Measurements from ENCODE around the gene TLK2. TPM values are rescaled to one million over a fixed set of nuclear protein-coding genes. Genes with fewer than 3 reads are reported as not detected.
A peak's percentile ranks its signal among the peaks of the same experiment; 100 is the strongest.

The TLK2 gene
- total RNA-seq, 4 donors from 2014 or later, result 45.8 to 78.1 (median 54.1) TPM

GRCh38 chr17:62625870-62626200 lies 147.2 kb downstream of the TLK2 start:
- no peak for DNase-seq
- Histone ChIP-seq H3K4me3 (replicated peaks in 1 of 3) (no peak overlapping the region), H3K27me3 (no peaks in the 10 kb centered on the region), H3K4me1 (peaks cover 6 to 22% of the 10 kb centered on the region in 2 donors), H3K27ac (no peak overlapping the region), H3K9me3 (no peaks in the 10 kb centered on the region), H3K36me3 (no peaks in the 10 kb centered on the region)
- TF ChIP-seq POLR2A (IDR thresholded peaks at IDR 0.05) (no peak), CTCF (IDR thresholded peaks at IDR 0.05) (no peak)
- intact Hi-C loops (cut with DNase I), result no loop called here
- 58 to 64% methylated on average over 3 to 4 of the region's 4 CpGs for WGBS, 2 donors

- H3K27ac ChIP-seq, result peak overlapping the region in 1 of 3 donors; percentile 70
- peak in 1 of 2 donors; percentile 9 for DNase-seq
- H3K4me1 ChIP-seq, result peaks cover 6 to 22% of the 10 kb centered on the region in 2 donors
- no peak for TF ChIP-seq CTCF (IDR thresholded peaks at IDR 0.05)
- H3K9me3 ChIP-seq, result no peaks in the 10 kb centered on the region
- H3K36me3 ChIP-seq, result no peaks in the 10 kb centered on the region
- peak overlapping the region in 1 of 3 donors; percentile 38 for H3K4me3 ChIP-seq (replicated peaks in 1 of 3)
- no peaks in the 10 kb centered on the region for H3K27me3 ChIP-seq
- intact Hi-C loops (cut with DNase I), result no loop called here
- 10 to 17% methylated on average over 14 to 20 of the region's 21 CpGs for WGBS, 2 donors
Measured at GRCh38 chr17:62626719-62627218, 148.1 kb downstream of the TLK2 start.

GRCh38 chr17:62627219-62627903 lies 148.7 kb downstream of the TLK2 start, which contains the start of gene MRC2:
Gene MRC2 (plus strand): TSS chr17:62627670. CDS start chr17:62627803, 133 bp downstream.
- Histone ChIP-seq H3K36me3 (no peaks in the 10 kb centered on the region), H3K9me3 (no peaks in the 10 kb centered on the region), H3K27me3 (no peaks in the 10 kb centered on the region), H3K27ac (peak within 1 kb of the TSS in 1 of 3 donors; percentile 70), H3K4me1 (peaks cover 6 to 22% of the 10 kb centered on the region in 2 donors), H3K4me3 (replicated peaks in 1 of 3) (peak within 1 kb of the TSS in 2 of 3 donors; percentile 10 to 38)
- peak; percentile 14 to 19 for DNase-seq
- WGBS, 2 donors, result 1 to 2% methylated on average over 27 to 66 of the region's 68 CpGs
- intact Hi-C loops (cut with DNase I), result no loop called here
- TF ChIP-seq POLR2A (IDR thresholded peaks at IDR 0.05) (no peak), CTCF (IDR thresholded peaks at IDR 0.05) (no peak)

- peak; percentile 12 to 13 for DNase-seq
- H3K9me3 ChIP-seq, result no peaks in the 10 kb centered on the region
- peak overlapping the region in 2 of 3 donors; percentile 10 to 38 for H3K4me3 ChIP-seq (replicated peaks in 1 of 3)
- no peaks in the 10 kb centered on the region for H3K27me3 ChIP-seq
- H3K4me1 ChIP-seq, result peaks cover 6 to 22% of the 10 kb centered on the region in 2 donors
- no peaks in the 10 kb centered on the region for H3K36me3 ChIP-seq
- H3K27ac ChIP-seq, result peak overlapping the region in 1 of 3 donors; percentile 70
- intact Hi-C loops (cut with DNase I), result no loop called here
- 3 to 4% methylated on average over 23 to 32 of the region's 61 CpGs for WGBS, 2 donors
- no peak for TF ChIP-seq CTCF (IDR thresholded peaks at IDR 0.05)
- no peak for TF ChIP-seq POLR2A (IDR thresholded peaks at IDR 0.05)
Measured at GRCh38 chr17:62627904-62628633, 149.4 kb downstream of the TLK2 start.

Measured in thyroid gland (tissue), 4 donors.